H1 (cell line): ENCODE results near the gene OOSP3. TPM values are rescaled to one million over a fixed set of nuclear protein-coding genes. Genes with fewer than 3 reads are reported as not detected.

Source experiments
- CREB1 ChIP-seq: IDR thresholded peaks from 2 replicates; pipeline ENCODE4 v1.6.1; 2012; ENCODE audit warnings: inconsistent platforms
- POU5F1 ChIP-seq: IDR thresholded peaks from 2 replicates; pipeline ENCODE4 v1.6.1; 2011; ENCODE audit warnings: low read depth, mild to moderate bottlenecking, low read length, moderate library complexity
- polyA plus RNA-seq, 7 experiments: library from polyadenylated mRNA; depleted of rRNA in 3 of 7; stranded (reverse) in 5 of 7; unstranded in 2 of 7; fragments of >200 nt in 5 of 7; fragments of 200-250 nt in 2 of 7; gene quantifications; 1 replicate in 5 of 7; 2 replicates in 1 of 7; 4 replicates in 1 of 7; pipeline versions ENCODE4 v1.2.1 to v1.2.3, GENCODE V29; 2011 to 2013; ENCODE audit warnings: missing spikeins in 2 of 7, mixed read lengths in 2 of 7
- total RNA-seq: library from RNA; stranded (reverse); fragmentation: NEBNext Ultra II Directional; extraction: Animal tissue kit (Norgen Biotek cat#: 25700); gene quantifications from 2 replicates; pipeline ENCODE4 v1.2.1, GENCODE V29; 2021
- TF ChIP-seq, protein P1 (sequence below), 3 experiments: IDR thresholded peaks; 1 replicate in 2 of 3; 2 replicates in 1 of 3; pipeline versions ENCODE4 v1.5.1 to v1.6.1; 2011; ENCODE audit warnings: low read length in 3 of 3, mild to moderate bottlenecking in 3 of 3, inconsistent platforms in 2 of 3, low read depth in 1 of 3, moderate library complexity in 1 of 3; ENCODE audit not compliant: insufficient read depth in 1 of 3; ENCODE audit errors: control extremely low read depth in 1 of 3

Gene OOSP3
- total and polyA plus RNA-seq, 2 of the 8 experiments (the other 6 are each of a cell fraction or from before 2014, with no cell fraction given), result not detected

DNA sequence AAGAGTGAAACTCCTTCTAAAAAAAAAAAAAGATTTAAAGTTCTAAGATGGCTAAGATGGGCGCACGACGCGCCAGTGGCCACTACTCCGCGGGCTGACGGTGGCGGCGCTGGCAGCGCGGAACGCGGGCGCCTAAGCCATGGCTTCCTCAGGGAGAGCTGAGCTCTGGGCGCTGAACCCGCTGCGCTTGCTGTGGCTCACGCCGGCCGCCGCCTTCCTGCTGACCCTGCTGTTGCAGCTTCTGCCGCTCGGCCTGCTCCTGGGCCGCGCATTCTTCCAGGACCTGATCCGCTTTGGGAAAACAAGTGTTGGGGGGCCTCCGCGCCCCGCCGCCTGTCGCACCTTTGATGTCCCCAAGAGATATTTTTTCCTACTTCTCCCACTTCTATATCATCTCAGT lies 19.5 kb downstream of the OOSP3 start (continued):
- TF ChIP-seq, protein P1, sequence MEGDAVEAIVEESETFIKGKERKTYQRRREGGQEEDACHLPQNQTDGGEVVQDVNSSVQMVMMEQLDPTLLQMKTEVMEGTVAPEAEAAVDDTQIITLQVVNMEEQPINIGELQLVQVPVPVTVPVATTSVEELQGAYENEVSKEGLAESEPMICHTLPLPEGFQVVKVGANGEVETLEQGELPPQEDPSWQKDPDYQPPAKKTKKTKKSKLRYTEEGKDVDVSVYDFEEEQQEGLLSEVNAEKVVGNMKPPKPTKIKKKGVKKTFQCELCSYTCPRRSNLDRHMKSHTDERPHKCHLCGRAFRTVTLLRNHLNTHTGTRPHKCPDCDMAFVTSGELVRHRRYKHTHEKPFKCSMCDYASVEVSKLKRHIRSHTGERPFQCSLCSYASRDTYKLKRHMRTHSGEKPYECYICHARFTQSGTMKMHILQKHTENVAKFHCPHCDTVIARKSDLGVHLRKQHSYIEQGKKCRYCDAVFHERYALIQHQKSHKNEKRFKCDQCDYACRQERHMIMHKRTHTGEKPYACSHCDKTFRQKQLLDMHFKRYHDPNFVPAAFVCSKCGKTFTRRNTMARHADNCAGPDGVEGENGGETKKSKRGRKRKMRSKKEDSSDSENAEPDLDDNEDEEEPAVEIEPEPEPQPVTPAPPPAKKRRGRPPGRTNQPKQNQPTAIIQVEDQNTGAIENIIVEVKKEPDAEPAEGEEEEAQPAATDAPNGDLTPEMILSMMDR (IDR thresholded peaks at IDR 0.05; ENCODE audit: control extremely low read depth in 1 of 3, insufficient read depth in 1 of 3, low read depth in 1 of 3, low read length in 3 of 3), result no peak
- no peak for TF ChIP-seq CREB1
- TF ChIP-seq POU5F1, result no peak
- TF ChIP-seq, all 59 proteins: peak for 0
